ENCODE measurements around the gene FOXA1. TPM values are rescaled to one million over a fixed set of nuclear protein-coding genes. Genes with fewer than 3 reads are reported as not detected.

The FOXA1 gene
- 8.2 and 9.1 TPM in 2 replicates for total RNA-seq

DNA sequence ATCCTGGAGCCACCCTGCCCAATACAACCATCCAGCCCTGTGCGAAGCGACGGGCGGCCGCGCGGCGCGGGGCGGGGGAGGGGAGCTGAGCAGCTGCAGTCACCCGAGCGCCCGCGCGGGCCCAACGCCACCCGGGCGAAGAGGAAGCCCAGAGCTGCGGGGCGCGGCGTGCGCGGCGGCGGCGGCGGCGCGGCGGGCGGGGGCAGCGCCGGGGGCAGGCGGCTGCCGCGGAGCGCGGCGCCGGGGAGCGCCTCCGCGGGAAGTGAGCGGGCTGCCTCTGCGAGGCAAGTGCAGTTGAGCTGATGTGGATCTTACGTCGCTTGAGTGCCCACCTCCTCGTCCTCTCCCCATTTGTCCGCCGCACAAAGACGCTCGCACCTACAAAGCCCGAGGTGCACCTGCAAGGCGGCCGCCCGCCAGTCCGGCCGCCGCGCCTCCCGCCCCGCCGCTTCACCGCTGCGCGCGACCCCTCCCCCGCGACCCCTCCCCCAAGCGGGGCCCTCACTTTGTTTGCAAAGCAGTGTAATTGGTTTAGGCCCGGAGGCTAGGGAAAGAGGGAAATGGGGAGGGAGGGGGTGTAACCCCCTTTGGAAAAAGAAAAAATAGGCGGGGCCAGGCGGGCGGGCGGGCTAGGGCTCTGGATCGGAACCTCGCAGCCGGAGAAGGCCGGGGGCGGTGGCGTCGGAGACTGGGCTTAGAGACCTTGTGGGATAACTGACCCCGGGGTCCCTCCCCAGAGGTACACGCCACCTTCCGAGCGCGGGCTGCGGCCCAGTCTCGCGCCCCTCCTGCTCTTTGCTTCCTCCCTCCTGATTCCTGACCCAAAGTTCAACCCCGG, at the start of gene FOXA1, which contains the start of gene TTC6:
Gene FOXA1 (minus strand): TSS at position 279 of the 838 bp plus-strand sequence. CDS start 277 bp downstream, at position 2.
Gene TTC6 (plus strand): TSS at position 659 of the 838 bp plus-strand sequence. CDS start 26,436 bp downstream, outside the sequence.
- H3K4me3 ChIP-seq (ENCODE audit: low read depth, low read length) = peak within 1 kb of the TSS; percentile 47
- DNase-seq (ENCODE audit: low read depth) = no peak
- TF ChIP-seq, protein P1, sequence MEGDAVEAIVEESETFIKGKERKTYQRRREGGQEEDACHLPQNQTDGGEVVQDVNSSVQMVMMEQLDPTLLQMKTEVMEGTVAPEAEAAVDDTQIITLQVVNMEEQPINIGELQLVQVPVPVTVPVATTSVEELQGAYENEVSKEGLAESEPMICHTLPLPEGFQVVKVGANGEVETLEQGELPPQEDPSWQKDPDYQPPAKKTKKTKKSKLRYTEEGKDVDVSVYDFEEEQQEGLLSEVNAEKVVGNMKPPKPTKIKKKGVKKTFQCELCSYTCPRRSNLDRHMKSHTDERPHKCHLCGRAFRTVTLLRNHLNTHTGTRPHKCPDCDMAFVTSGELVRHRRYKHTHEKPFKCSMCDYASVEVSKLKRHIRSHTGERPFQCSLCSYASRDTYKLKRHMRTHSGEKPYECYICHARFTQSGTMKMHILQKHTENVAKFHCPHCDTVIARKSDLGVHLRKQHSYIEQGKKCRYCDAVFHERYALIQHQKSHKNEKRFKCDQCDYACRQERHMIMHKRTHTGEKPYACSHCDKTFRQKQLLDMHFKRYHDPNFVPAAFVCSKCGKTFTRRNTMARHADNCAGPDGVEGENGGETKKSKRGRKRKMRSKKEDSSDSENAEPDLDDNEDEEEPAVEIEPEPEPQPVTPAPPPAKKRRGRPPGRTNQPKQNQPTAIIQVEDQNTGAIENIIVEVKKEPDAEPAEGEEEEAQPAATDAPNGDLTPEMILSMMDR (conservative IDR thresholded peaks at IDR 0.05; ENCODE audit: low read depth, low read length) = no peak

DNA sequence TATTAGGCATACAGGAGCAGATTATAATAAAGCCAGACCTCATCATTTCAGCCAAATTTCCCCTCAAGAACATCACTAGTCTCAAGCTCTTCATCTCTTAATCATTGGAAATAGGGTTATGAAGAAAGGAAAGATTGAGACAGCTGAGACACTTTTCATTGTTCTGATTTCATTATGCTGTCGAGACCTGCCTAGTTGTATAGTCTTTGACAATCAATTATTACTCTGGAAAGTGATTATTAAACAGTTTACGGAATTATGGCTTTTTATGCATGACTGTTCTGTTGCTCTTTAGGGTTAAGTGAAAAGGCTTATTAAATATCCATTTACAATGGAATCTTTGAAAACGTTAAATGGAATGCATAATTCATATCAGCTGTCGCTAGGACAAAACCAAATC, 48.7 kb upstream of the FOXA1 start:
- no peak for DNase-seq (ENCODE audit: low read depth)
- TF ChIP-seq, protein P1 (conservative IDR thresholded peaks at IDR 0.05; ENCODE audit: low read depth, low read length) = no peak

DNA sequence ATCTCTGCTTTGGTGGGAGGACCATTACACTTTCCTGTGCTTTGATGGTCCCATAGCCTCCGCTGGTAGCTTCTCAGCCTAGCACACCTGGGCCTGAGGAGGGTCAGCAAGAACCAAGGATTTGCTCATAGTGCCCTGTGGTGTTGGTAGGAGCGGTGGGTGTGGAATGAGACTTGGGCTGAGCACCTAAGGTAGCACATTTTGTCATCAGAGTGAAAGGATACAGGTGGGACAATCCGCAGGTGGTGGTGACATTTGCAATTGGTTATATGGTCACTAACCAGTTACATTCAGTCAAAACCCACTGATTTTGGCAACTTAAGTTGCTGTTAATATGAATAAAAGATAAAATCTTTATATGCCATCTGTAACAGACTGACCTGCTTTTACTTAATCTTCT, 47.1 kb upstream of the FOXA1 start:
- no peak for DNase-seq (ENCODE audit: low read depth)
- TF ChIP-seq, protein P1 (conservative IDR thresholded peaks at IDR 0.05; ENCODE audit: low read depth, low read length) = no peak
- H3K4me3 ChIP-seq (ENCODE audit: low read depth, low read length) = no peak overlapping the region

More for the DNA sequence above, 48.7 kb upstream of the FOXA1 start:
- no peak overlapping the region for H3K4me3 ChIP-seq (ENCODE audit: low read depth, low read length)

DNA sequence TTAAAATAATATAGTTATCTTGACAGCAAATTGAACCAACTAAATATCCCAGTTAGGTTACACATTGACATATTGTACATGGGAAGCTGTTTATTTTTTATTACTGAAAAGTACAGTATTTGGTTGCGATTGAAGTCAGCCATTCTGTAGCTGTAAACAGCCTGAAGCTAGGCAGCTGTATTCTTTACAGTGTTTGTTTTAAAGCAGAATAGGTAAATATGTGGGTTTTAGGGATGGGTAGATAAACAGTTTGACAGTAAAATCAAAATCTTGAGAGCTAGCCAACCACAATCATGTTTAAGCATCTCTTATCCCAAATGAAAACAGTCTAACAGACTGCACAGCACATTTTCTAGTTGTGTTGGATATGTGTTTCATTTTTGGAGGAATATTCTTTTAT, 46.1 kb upstream of the FOXA1 start:
- no peak for DNase-seq (ENCODE audit: low read depth)
- TF ChIP-seq, protein P1 (conservative IDR thresholded peaks at IDR 0.05; ENCODE audit: low read depth, low read length) = no peak
- no peak overlapping the region for H3K4me3 ChIP-seq (ENCODE audit: low read depth, low read length)

DNA sequence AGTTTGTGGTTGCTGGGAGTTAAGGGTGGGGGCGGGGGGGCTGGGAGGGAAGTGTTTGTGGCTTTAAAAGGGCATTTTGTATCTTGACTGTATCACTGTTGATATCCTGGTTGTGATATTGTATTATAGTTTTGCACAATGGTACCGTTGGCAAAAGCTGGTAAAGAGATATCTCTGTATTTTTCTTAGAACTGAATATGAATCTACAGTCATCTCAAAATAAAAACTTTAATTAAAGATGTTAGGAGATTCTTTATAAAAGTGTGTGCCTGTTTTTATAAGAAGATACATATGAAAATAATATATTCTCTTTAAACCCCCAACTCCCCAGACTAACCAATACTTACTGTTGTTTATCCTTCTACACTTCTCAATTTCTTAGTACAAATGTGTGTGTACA, 43.5 kb upstream of the FOXA1 start:
- H3K4me3 ChIP-seq (ENCODE audit: low read depth, low read length) = no peak overlapping the region
- DNase-seq (ENCODE audit: low read depth) = no peak
- TF ChIP-seq, protein P1 (conservative IDR thresholded peaks at IDR 0.05; ENCODE audit: low read depth, low read length) = no peak

DNA sequence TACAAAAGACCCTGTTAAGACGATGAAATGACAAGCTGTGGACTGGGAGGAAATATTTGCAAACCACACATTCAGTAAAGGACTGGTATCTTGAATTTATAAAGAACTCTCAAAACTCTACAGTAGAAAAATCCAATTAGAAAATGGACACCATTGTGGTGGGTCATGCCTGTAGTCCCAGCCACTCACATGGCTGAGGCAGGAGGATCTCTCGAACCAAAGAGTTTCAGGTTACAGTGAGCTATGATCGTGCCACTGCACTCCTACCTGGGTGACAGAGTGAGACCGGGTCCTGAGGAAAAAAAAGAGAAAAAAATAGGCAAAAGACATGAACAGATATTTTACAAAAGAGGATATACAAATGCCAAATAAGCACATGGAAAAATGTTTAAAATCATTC, 42.3 kb upstream of the FOXA1 start:
- TF ChIP-seq, protein P1 (conservative IDR thresholded peaks at IDR 0.05; ENCODE audit: low read depth, low read length) = no peak
- H3K4me3 ChIP-seq (ENCODE audit: low read depth, low read length) = no peak overlapping the region
- no peak for DNase-seq (ENCODE audit: low read depth)

All from epithelial cell of proximal tubule (primary cell).